ENCODE measurements around the gene LRFN3. TPM values are rescaled to one million over a fixed set of nuclear protein-coding genes. Genes with fewer than 3 reads are reported as not detected.
"Not testable (repeated sequence)": the region's sequence is repeated elsewhere in the genome, so short reads cannot be mapped to it uniquely, and the experiment has no call there.

LRFN3 gene
- total and polyA plus RNA-seq, 5 experiments from 2014 or later: 0.62 to 11.4 (median 1.4) TPM

DNA sequence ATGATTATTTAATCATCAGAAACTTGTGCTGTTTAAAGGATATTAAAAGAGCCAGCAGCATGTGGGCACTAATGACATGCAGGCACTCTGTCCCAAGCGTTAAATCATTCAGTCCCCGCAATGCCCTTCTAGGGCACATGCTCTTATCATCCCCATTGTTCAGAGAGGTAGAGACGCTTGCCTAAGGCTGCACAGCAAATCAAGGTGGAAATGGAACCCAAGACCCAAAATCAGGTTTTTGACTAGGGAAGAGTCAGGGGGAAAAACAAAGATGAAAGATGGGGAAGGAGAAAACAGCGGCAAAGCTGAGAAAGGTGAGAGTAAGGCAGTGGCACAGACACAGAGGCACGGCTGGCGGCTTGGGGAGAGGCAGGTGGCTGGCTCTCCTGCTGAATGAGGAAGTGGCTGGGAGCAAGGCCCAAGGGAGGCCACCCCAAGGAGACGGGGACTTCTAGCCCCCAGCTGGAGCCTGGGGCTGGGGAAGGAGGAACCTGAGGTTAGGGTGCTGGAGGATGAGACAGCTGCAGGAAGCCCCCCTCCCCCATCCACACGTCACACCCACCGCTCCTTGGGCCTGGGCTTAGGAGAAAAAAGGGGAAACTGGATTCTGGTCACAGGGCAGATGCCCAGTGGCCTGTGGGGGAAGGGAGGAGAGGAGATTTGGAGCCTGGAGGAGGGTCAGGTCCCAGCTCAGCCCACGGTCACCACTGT, 27.0 kb upstream of the LRFN3 start:
- peaks cover 0 to 3% (median 0%) of the 10 kb centered on the region in 3 donors for H3K36me3 Mint-ChIP-seq
- ATAC-seq (peak; percentile 18 to 59), DNase-seq (peak in 1 of 10 donors; percentile 54)
- H3K27ac Mint-ChIP-seq: peak overlapping the region in 8 of 10 donors; percentile 17 to 90 (median 78)
- H3K4me1 Mint-ChIP-seq: peaks cover 19 to 65% (median 44%) of the 10 kb centered on the region in 4 donors
- H3K9me3 Mint-ChIP-seq: no peaks in the 10 kb centered on the region
- no peaks in the 10 kb centered on the region for H3K27me3 Mint-ChIP-seq
- POLR2A ChIA-PET: interaction anchor here (1.1 to 1.2 kb wide), 2 partner anchors 9 to 22 kb away, joined by 3 to 5 read pairs; no protein-coding TSS in a partner anchor
- H3K4me3 Mint-ChIP-seq: peak overlapping the region in 6 of 10 donors; percentile 43 to 82 (median 70)

DNA sequence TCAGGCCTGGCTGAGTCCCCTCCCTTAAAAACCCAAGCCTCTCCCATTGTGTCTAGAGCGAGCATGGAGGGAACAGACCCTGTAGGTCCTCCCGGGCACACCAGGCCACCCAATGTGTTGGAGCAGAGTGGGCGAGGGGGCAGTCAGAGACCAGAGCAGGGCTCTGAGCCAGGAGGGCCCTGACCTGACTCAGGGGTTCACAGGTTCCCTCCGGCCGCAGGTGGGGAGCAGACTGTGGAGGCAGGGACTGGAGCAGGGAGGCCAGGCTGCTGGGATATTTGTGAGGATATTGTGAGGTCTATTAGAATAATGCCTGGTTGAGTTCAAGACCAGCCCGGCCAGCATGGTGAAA, 26.5 kb upstream of the LRFN3 start:
- Mint-ChIP-seq H3K9me3 (no peaks in the 10 kb centered on the region), H3K4me1 (peaks cover 15 to 60% (median 39%) of the 10 kb centered on the region in 4 donors), H3K27me3 (no peaks in the 10 kb centered on the region), H3K36me3 (no peaks in the 10 kb centered on the region), H3K27ac (peak overlapping the region in 2 of 10 donors; percentile 53 to 87), H3K4me3 (peak overlapping the region in 2 of 10 donors; percentile 55 to 82)
- ATAC-seq (no peak), DNase-seq (no peak)
- POLR2A ChIA-PET: interaction anchor here (0.9 to 1.2 kb wide), 2 partner anchors 20 to 22 kb away, joined by 3 to 5 read pairs; no protein-coding TSS in a partner anchor

DNA sequence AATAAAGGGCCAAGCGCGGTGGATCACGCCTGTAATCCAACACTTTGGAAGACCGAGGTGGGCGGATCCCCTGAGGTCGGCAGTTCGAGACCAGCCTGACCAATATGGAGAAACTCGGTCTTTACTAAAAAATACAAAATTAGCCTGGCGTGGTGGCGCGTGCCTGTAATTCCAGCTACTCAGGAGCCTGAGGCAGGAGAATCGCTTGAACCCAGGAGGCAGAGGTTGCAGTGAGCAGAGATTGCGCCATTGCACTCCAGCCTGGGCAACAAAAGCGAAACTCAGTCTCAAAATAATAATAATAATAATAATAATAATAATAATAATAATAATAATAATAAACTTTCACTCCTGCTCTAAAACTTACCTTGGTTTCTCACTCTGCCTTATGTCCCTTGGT, 25.8 kb upstream of the LRFN3 start:
- not testable (repeated sequence) for H3K9me3 Mint-ChIP-seq, H3K36me3 Mint-ChIP-seq, H3K27me3 Mint-ChIP-seq, DNase-seq, ATAC-seq, H3K4me3 Mint-ChIP-seq
- POLR2A ChIA-PET: interaction anchor here (0.9 kb wide), 1 partner anchor 19 kb away, joined by 3 read pairs; no protein-coding TSS in a partner anchor
- Mint-ChIP-seq H3K27ac (peak overlapping the region in 2 of 10 donors; percentile 13 to 87), H3K4me1 (peaks cover 9 to 53% (median 33%) of the 10 kb centered on the region in 4 donors)

DNA sequence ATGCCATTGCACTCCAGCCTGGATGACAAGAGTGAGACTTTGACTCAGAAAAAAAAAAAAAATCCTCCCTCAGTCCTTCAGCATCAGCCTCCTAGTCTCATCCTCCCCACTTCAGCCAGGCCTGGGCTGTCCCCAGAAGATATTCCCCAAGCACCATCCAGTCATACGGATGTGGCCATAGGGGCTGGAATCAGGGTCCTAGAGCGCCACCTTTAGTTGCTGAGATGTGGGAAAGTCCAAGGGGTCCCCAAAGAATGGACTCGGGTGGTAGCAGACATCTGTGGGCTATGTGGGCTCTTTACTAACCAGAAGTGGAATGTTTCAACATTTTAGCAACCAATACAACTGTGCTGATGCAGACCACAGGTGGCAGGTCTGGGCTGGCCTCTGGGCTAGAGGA, 25.0 kb upstream of the LRFN3 start:
- DNase-seq (no peak), ATAC-seq (no peak)
- Mint-ChIP-seq H3K27ac (peak overlapping the region in 3 of 10 donors; percentile 12 to 28 (median 15)), H3K4me1 (peaks cover 9 to 52% (median 33%) of the 10 kb centered on the region in 4 donors), H3K4me3 (no peak overlapping the region), H3K36me3 (no peaks in the 10 kb centered on the region), H3K27me3 (no peaks in the 10 kb centered on the region), H3K9me3 (no peaks in the 10 kb centered on the region)
- POLR2A ChIA-PET: interaction anchor here (0.9 kb wide), 1 partner anchor 15 kb away, joined by 3 read pairs; no protein-coding TSS in a partner anchor

DNA sequence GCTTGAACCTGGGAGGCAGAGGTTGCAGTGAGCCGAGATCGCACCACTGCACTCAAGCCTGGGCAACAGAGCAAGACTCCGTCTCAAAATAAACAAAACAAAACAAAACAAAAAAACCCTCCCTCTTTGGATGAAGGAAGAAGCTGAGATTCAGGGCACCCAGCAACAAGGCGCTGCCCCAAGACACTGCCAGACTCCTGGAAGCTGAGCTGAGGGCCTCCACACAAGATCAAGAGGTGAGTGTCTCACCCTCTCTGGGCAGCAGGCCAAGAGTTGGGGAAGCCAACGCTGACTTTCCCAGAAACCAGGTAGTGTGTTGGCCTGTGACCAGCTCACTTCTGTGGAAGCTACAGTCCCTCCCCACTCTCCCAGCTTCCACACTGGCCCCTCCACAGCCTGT, 24.4 kb upstream of the LRFN3 start:
- H3K36me3 Mint-ChIP-seq: no peaks in the 10 kb centered on the region
- ATAC-seq (no peak), DNase-seq (no peak)
- H3K4me3 Mint-ChIP-seq: peak overlapping the region in 1 of 10 donors; percentile 14
- no peaks in the 10 kb centered on the region for H3K9me3 Mint-ChIP-seq
- POLR2A ChIA-PET: interaction anchor here (0.8 to 0.9 kb wide), 2 partner anchors 11 to 15 kb away, joined by 3 read pairs; no protein-coding TSS in a partner anchor
- peaks cover 9 to 47% (median 32%) of the 10 kb centered on the region in 4 donors for H3K4me1 Mint-ChIP-seq
- peak overlapping the region in 2 of 10 donors; percentile 5 to 28 for H3K27ac Mint-ChIP-seq
- H3K27me3 Mint-ChIP-seq: no peaks in the 10 kb centered on the region

DNA sequence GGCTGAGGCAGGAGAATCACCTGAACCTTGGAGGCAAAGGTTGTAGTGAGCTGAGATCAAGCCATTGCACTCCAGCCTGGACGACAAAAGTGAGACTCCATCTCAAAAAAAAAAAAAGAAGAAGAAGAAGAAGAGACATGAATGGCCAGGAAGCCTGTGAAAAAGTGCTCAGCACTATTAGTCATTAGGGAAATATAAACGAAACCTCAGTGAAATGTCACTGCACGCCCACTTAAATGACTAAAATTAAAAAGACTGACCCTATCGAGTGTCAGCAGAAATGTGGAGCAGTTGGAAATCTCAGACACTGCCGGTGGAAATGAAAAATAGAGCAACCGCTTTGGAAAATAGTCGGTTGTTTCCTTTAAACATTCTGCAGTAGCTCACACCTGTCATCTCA, 22.6 kb upstream of the LRFN3 start:
- POLR2A ChIA-PET: no interaction called here

DNA sequence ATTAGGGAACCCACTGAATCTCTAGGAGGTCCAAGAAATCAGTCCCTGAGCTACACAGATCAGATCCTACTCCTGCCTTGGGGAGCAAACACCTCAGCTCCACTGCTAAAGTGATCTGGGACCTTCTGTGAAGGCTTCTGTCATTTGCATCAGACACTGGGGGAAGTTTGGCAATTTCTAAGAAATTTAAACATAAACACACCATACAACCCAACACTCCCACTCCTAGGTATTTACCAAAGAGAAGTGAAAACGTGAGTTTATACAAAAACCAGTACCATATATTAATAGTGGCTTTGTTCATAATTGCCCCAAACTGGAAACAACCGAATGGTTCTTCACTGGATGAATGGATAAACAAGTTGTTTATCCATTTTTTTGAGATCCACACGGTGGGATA, 20.7 kb upstream of the LRFN3 start:
- DNase-seq (no peak), ATAC-seq (no peak)
- H3K27me3 Mint-ChIP-seq: no peaks in the 10 kb centered on the region
- H3K27ac Mint-ChIP-seq: no peak overlapping the region
- POLR2A ChIA-PET: no interaction called here
- H3K9me3 Mint-ChIP-seq: no peaks in the 10 kb centered on the region
- H3K4me3 Mint-ChIP-seq: no peak overlapping the region
- peaks cover 4 to 20% (median 8%) of the 10 kb centered on the region in 4 donors for H3K4me1 Mint-ChIP-seq
- no peaks in the 10 kb centered on the region for H3K36me3 Mint-ChIP-seq

More for the DNA sequence above, 22.6 kb upstream of the LRFN3 start:
- H3K4me3 Mint-ChIP-seq: no peak overlapping the region
- no peak for DNase-seq
- H3K27ac Mint-ChIP-seq: no peak overlapping the region
- H3K9me3 Mint-ChIP-seq: no peaks in the 10 kb centered on the region
- no peaks in the 10 kb centered on the region for H3K27me3 Mint-ChIP-seq
- no peaks in the 10 kb centered on the region for H3K36me3 Mint-ChIP-seq
- ATAC-seq: no peak
- H3K4me1 Mint-ChIP-seq: peaks cover 9 to 36% (median 21%) of the 10 kb centered on the region in 4 donors

DNA sequence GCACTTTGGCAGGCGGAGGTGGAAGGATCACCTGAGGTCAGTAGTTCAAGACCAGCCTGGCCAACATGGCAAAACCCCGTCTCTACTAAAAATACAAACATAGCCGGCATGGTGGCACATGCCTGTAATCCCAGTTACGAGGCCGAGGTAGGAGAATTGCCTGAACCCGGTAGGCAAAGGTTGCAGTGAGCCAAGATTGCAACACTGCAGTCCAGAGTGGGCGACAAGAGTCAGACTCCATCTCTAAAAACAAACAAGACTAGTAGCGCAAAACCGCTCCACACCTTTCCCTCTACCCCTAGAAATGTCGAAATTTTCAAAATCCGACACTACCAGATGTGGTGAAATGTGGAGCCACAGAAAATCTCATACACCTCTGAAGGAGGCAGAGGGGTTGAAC, 16.9 kb upstream of the LRFN3 start:
- H3K27ac Mint-ChIP-seq: peak overlapping the region in 1 of 10 donors; percentile 43
- no peaks in the 10 kb centered on the region for H3K27me3 Mint-ChIP-seq
- H3K4me1 Mint-ChIP-seq: peaks cover 0 to 2% (median under 1%) of the 10 kb centered on the region in 4 donors
- DNase-seq: no peak
- H3K36me3 Mint-ChIP-seq: no peaks in the 10 kb centered on the region
- no peaks in the 10 kb centered on the region for H3K9me3 Mint-ChIP-seq
- no peak overlapping the region for H3K4me3 Mint-ChIP-seq
- POLR2A ChIA-PET: no interaction called here
- no peak for ATAC-seq

DNA sequence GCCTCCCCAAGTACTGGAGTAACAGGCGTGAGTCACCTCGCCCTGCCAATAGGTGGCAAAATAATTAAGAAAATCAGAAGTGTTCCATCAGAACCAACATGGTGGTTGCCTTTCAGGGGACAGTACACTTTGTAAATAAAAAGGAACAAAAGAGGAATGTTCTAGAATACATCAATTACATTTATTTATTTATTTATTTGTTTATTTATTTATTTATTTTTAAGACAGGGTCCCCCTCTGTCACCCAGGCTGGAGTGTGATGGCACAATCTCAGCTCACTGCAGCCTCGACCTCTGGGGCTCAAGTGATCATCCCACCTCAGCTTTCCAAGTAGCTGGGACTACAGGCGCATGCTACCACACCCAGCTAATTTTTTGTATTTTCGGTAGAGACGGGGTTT, 15.2 kb upstream of the LRFN3 start:
- POLR2A ChIA-PET: no interaction called here
- Mint-ChIP-seq H3K4me1 (peaks cover 0 to 4% (median 1%) of the 10 kb centered on the region in 4 donors), H3K4me3 (no peak overlapping the region), H3K9me3 (peaks cover 0 to 8% (median 0%) of the 10 kb centered on the region in 9 donors), H3K27ac (no peak overlapping the region), H3K27me3 (no peaks in the 10 kb centered on the region), H3K36me3 (peaks cover 0 to 8% (median 0%) of the 10 kb centered on the region in 3 donors)
- DNase-seq (no peak), ATAC-seq (no peak)

DNA sequence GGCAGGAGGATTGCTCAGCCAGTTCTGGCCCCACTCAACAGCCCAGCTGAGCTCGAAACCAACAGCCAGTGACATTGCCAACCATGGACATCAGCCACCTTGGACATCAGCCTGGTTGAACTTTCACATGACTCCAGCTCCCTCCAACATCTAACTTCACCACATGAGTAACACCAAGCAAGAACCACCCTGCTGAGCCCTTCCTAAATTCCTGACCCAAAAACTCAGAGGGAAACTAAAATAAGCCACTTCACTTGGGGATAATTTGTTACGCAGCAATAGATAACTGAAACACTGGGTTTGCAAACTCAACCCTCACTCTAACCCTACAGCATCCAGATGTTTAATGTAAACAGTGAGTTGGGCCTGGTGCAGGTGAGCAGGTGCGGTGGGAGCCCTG, 10.7 kb upstream of the LRFN3 start:
- peak overlapping the region in 1 of 10 donors; percentile 21 for H3K27ac Mint-ChIP-seq
- DNase-seq (no peak), ATAC-seq (no peak)
- no peak overlapping the region for H3K4me3 Mint-ChIP-seq
- H3K9me3 Mint-ChIP-seq: peaks cover 0 to 13% (median 2%) of the 10 kb centered on the region in 9 donors
- no peaks in the 10 kb centered on the region for H3K27me3 Mint-ChIP-seq
- H3K4me1 Mint-ChIP-seq: peaks cover 15 to 35% (median 23%) of the 10 kb centered on the region in 4 donors
- peaks cover 0 to 12% (median 0%) of the 10 kb centered on the region in 3 donors for H3K36me3 Mint-ChIP-seq
- POLR2A ChIA-PET: interaction anchor here (1.2 to 1.7 kb wide), 3 partner anchors 14 to 25 kb away, joined by 3 to 5 read pairs (median 5); partner anchors contain the start of gene NFKBID

DNA sequence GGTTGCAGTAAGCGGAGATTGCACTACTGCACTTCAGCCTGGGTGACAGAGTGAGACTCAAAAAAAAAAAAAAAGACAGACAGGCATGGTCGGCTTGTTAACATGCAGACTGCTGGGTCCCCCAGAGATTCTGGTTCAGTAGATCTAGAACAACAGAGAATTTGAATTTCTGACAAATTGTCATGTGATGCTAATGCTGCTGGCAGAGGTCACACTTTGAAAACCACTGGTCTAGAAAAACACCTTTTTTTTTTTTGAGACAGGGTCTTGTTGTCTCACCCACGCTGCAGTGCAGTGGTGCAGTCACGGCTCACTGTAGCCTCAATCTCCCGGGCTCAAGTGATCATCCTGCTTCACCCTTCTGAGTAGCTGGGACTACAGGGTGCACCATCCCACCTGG, 7.7 kb upstream of the LRFN3 start:
- peak overlapping the region in 5 of 10 donors; percentile 6 to 65 (median 57) for H3K4me3 Mint-ChIP-seq
- ATAC-seq (no peak), DNase-seq (no peak)
- H3K27me3 Mint-ChIP-seq: no peaks in the 10 kb centered on the region
- H3K27ac Mint-ChIP-seq: peak overlapping the region in 7 of 10 donors; percentile 33 to 85 (median 74)
- H3K9me3 Mint-ChIP-seq: peaks cover 0 to 13% (median 2%) of the 10 kb centered on the region in 9 donors
- POLR2A ChIA-PET: interaction anchor here (0.6 to 3.7 kb wide), 5 partner anchors 24 to 209 kb away, joined by 3 to 57 read pairs (median 4); partner anchors contain the start of gene NFKBID
- H3K4me1 Mint-ChIP-seq: peaks cover 19 to 48% (median 38%) of the 10 kb centered on the region in 4 donors
- H3K36me3 Mint-ChIP-seq: peaks cover 0 to 12% (median 0%) of the 10 kb centered on the region in 3 donors

DNA sequence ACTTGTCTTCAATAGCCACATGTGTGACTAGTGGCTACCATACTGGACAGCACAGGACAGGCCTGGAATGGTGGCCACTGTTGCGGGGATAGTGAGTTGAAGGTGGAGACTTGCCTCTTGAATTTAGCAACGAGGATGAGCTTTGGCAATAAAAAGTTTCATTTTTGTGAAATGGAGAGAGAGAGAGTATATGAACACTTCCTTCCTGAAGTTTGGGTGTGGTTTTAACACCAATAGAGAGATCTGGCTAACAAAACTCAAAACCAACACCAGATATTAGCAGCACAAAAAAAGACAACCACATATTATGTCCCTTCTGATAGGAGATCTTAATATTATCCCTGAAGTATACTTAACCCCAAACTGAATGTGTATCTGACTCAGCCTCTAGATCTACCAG, 6.3 kb upstream of the LRFN3 start:
- Mint-ChIP-seq H3K27ac (peak overlapping the region; percentile 41 to 97 (median 96)), H3K4me3 (peak overlapping the region; percentile 52 to 89 (median 75)), H3K27me3 (no peaks in the 10 kb centered on the region), H3K4me1 (peaks cover 19 to 50% (median 38%) of the 10 kb centered on the region in 4 donors), H3K9me3 (peaks cover 0 to 13% (median 2%) of the 10 kb centered on the region in 9 donors), H3K36me3 (peaks cover 0 to 12% (median 0%) of the 10 kb centered on the region in 3 donors)
- peak in 3 of 10 donors; percentile 35 to 41 (median 38) for DNase-seq
- POLR2A ChIA-PET: interaction anchor here (0.7 to 6.0 kb wide), 9 partner anchors 20 to 124 kb away, joined by 3 to 58 read pairs (median 5); partner anchors contain the start of genes NFKBID and THAP8
- no peak for ATAC-seq

Data from naive thymus-derived CD8-positive, alpha-beta T cell (primary cell).